ENCODE data around the gene QSOX2.

DNA sequence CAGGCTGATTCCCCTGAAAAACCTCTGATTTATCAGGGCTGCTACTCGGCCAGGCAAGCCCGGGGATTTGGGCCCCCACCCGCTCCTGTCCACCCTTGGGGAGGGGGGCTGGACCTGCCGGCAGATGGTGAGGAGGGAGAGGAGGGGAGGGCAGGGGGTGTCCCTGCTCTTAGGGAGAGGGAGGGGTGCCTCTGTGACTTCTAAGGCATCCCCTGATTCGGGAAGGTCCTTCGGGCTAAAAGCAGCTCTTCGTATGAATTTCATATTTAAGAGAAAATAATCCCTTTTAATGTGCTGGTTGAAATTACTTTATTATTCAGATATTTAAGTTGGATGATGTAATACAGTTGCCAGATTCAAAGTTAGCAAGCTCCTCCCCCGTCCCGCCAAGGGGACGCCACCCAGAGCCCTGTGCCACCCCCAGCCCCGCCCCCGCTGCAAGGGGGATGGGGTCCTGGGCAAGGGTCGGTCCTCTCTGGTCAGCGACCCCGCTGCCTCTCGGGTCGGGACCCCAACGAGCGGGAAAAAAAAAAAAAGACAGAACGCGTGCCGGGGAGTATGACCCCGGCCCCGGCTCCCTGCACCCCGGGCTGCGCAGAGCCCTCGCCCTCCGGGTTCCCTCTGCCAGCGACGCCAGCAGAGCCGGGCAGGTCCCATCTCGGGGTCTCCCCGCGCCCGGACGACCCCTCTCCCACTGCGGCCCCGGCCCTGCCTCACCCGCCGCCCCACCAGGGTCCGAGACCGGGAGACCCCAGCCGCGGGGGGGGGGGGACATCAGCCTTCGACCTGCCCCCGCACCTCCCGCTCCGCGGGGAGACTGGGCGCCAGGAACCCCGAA lies 53.1 kb downstream of the QSOX2 start:
- TF ChIP-seq POLR2A (IDR thresholded peaks at IDR 0.05) (no peak), POLR2AphosphoS5 (IDR thresholded peaks at IDR 0.05) (no peak)
